Ovary (tissue), 3 donors: ENCODE results near the gene ABL2.

Source experiments
- EP300 ChIP-seq: sonication (generic); formaldehyde crosslinking; IDR thresholded peaks from one replicate; pipeline ENCODE4 v1.6.1; 2017; ENCODE audit warnings: antibody characterized with exemption
- POLR2A ChIP-seq: fragments of 450-650 bp; IDR thresholded peaks from one replicate; pipeline ENCODE4 v1.6.1; 2017; ENCODE audit warnings: antibody characterized with exemption, mild to moderate bottlenecking, moderate library complexity
- TF ChIP-seq, protein P1 (sequence below), 3 donors: fragments of 450-650 bp in 2 of 3; fragments of 200-600 bp in 1 of 3; IDR thresholded peaks; one replicate each; pipeline versions ENCODE4 v1.5.1 to v1.8.0; 2016 to 2022; ENCODE audit warnings: antibody characterized with exemption in 3 of 3, mild to moderate bottlenecking in 1 of 3
- donor health status: DM: no; HTN: no; CAD: no.

DNA sequence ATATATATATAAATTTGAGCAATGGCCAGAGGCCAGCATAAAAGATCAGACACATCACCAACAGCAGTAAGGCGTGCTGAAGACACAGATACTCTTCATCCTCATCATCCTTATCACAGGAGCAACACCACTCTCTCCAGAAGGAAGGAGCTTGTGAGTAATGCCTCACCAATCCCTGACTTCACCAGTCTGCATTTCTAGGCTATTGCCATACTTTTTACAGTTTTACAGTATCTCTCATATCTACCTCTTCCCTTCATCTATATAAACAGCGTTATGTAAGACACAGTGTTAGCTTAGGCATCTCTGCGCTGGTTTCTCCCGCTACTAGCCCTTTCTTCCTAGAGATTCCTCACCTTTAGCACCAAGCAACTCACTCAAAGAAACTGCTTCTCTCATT lies 2.4 kb upstream of the ABL2 start:
- TF ChIP-seq, protein P1, sequence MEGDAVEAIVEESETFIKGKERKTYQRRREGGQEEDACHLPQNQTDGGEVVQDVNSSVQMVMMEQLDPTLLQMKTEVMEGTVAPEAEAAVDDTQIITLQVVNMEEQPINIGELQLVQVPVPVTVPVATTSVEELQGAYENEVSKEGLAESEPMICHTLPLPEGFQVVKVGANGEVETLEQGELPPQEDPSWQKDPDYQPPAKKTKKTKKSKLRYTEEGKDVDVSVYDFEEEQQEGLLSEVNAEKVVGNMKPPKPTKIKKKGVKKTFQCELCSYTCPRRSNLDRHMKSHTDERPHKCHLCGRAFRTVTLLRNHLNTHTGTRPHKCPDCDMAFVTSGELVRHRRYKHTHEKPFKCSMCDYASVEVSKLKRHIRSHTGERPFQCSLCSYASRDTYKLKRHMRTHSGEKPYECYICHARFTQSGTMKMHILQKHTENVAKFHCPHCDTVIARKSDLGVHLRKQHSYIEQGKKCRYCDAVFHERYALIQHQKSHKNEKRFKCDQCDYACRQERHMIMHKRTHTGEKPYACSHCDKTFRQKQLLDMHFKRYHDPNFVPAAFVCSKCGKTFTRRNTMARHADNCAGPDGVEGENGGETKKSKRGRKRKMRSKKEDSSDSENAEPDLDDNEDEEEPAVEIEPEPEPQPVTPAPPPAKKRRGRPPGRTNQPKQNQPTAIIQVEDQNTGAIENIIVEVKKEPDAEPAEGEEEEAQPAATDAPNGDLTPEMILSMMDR (IDR thresholded peaks at IDR 0.05), result no peak
- TF ChIP-seq EP300 (no peak), POLR2A (no peak)
